HepG2 (cell line): ENCODE results near the gene KIF21B. TPM values are rescaled to one million over a fixed set of nuclear protein-coding genes. Genes with fewer than 3 reads are reported as not detected.

Source experiments
- ATAC-seq: fragments of 200-7000 bp; cut with Tn5 transposase; 3 replicates; pipeline ENCODE4 v1.9.1; 2020; ENCODE audit warnings: mild to moderate bottlenecking, moderate library complexity
- BruUV-seq: library from RNA; stranded (reverse); fragments of 400-500 nt; replicated peaks from 2 replicates; lab custom pipeline; 2021; lab: Mats Ljungman, UMichigan
- CTCF ChIA-PET: fragments of 300-600 bp; formaldehyde crosslinking; extraction: SDS; loops from one replicate; lab custom pipeline; 2021; ENCODE audit warnings: low total read pairs, inconsistent platforms, low intra/inter-chr PET ratio; lab: Yijun Ruan, JAX
- POLR2A ChIA-PET: fragments of 350-600 bp; sonication (Branson Sonifier 250); formaldehyde crosslinking; loops from one replicate; lab custom pipeline; 2020; ENCODE audit warnings: antibody characterized with exemption, inconsistent platforms; lab: Yijun Ruan, JAX
- DNase-seq: peaks from one replicate; pipeline ENCODE4 v3.0.0-alpha.2; 2015; ENCODE audit warnings: low spot score
- FAIRE-seq: peaks from 3 replicates; lab custom pipeline; 2011; peaks lifted over from hg19 to GRCh38; lab: Jason Lieb, UNC
- H2AFZ ChIP-seq: one replicate; pipeline ENCODE4 v1.6.1; 2011; ENCODE audit warnings: low read length, inconsistent platforms
- H3K27ac ChIP-seq: fragments of 300-600 bp; 3 replicates; pipeline ENCODE4 v1.8.0; 2011; ENCODE audit warnings: mixed run types, mild to moderate bottlenecking, mixed read lengths, low read length, inconsistent platforms; ENCODE audit not compliant: insufficient read depth; ENCODE audit errors: extremely low read length
- H3K27me3 ChIP-seq, 2 experiments: fragments of 200-600 bp in 1 of 2; 2 replicates in 1 of 2; 3 replicates in 1 of 2; pipeline versions ENCODE4 v1.6.0 to v1.8.0; 2011; ENCODE audit warnings: low read length in 2 of 2, mild to moderate bottlenecking in 2 of 2, moderate library complexity in 2 of 2, inconsistent platforms in 1 of 2; ENCODE audit not compliant: insufficient read depth in 2 of 2, control insufficient read depth in 1 of 2
- H3K36me3 ChIP-seq, 2 experiments: fragments of 200-600 bp in 1 of 2; replicated peaks in 1 of 2; 2 replicates in 1 of 2; 3 replicates in 1 of 2; pipeline versions ENCODE4 v1.5.1 to v1.8.0; 2011; ENCODE audit warnings: low read length in 2 of 2, inconsistent platforms in 1 of 2; ENCODE audit not compliant: insufficient read depth in 2 of 2, control insufficient read depth in 1 of 2
- H3K4me1 ChIP-seq: 2 replicates; pipeline ENCODE4 v1.5.1; 2012; ENCODE audit warnings: low read length, inconsistent platforms; ENCODE audit not compliant: insufficient read depth
- H3K4me2 ChIP-seq: 2 replicates; pipeline ENCODE4 v1.6.0; 2011; ENCODE audit warnings: low read depth, low read length, inconsistent platforms
- H3K4me3 ChIP-seq, 3 experiments: fragments of 200-600 bp in 1 of 3; sonication (generic), shearing (Covaris generic) in 1 of 3; replicated peaks in 1 of 3; 2 replicates each; pipeline ENCODE4 v1.5.1; 2011 to 2016; ENCODE audit warnings: low read length in 3 of 3, inconsistent platforms in 2 of 3, low read depth in 2 of 3, mild to moderate bottlenecking in 2 of 3, control low read depth in 1 of 3, mixed read lengths in 1 of 3; ENCODE audit not compliant: insufficient read depth in 1 of 3
- H3K79me2 ChIP-seq: one replicate; pipeline ENCODE4 v1.6.1; 2011; ENCODE audit warnings: low read length, inconsistent platforms; ENCODE audit not compliant: insufficient read depth
- H3K9ac ChIP-seq: 2 replicates; pipeline ENCODE4 v1.6.0; 2011; ENCODE audit warnings: mild to moderate bottlenecking, low read depth, low read length, inconsistent platforms; ENCODE audit not compliant: insufficient read depth
- H3K9me3 ChIP-seq: 2 replicates; pipeline ENCODE4 v1.5.1; 2012; ENCODE audit warnings: mild to moderate bottlenecking, low read length
- H4K20me1 ChIP-seq: 2 replicates; pipeline ENCODE4 v1.6.0; 2011; ENCODE audit warnings: inconsistent platforms, mild to moderate bottlenecking, low read length, moderate library complexity; ENCODE audit not compliant: insufficient read depth
- MBD4 ChIP-seq: IDR thresholded peaks from 2 replicates; pipeline ENCODE4 v1.6.1; 2012; ENCODE audit warnings: low read length, inconsistent platforms, borderline replicate concordance
- NFKBIZ ChIP-seq: IDR thresholded peaks from 2 replicates; pipeline ENCODE4 v1.6.1; 2018; ENCODE audit warnings: missing genetic modification reagents, missing compliant biosample characterization
- NR2F2 ChIP-seq: IDR thresholded peaks from 2 replicates; pipeline ENCODE4 v1.6.1; 2012; ENCODE audit warnings: low read depth, inconsistent platforms, borderline replicate concordance
- RFX5 ChIP-seq: IDR thresholded peaks from 2 replicates; pipeline ENCODE4 v1.6.1; 2011; ENCODE audit warnings: low read depth, low read length, improper control_type of control experiment
- TCF12 ChIP-seq, 2 experiments: fragments of 450-650 bp in 1 of 2; sonication (generic) in 1 of 2; formaldehyde crosslinking in 1 of 2; IDR thresholded peaks; 2 replicates each; pipeline versions ENCODE4 v1.6.1 to v1.8.0; 2017 to 2022; ENCODE audit warnings: antibody characterized with exemption in 1 of 2, mild to moderate bottlenecking in 1 of 2, missing genetic modification reagents in 1 of 2, moderate library complexity in 1 of 2
- TCF7 ChIP-seq: sonication (generic); IDR thresholded peaks from 2 replicates; pipeline ENCODE4 v1.6.1; 2016; ENCODE audit warnings: antibody characterized with exemption, low read depth
- TIGD3 ChIP-seq: sonication (generic); formaldehyde crosslinking; IDR thresholded peaks from 2 replicates; pipeline ENCODE4 v1.5.1; 2020; ENCODE audit warnings: mild to moderate bottlenecking, missing genetic modification reagents, borderline replicate concordance
- ZBTB49 ChIP-seq: sonication (generic); formaldehyde crosslinking; IDR thresholded peaks from 2 replicates; pipeline ENCODE4 v1.4.0; 2020; ENCODE audit warnings: missing genetic modification reagents, borderline replicate concordance
- ZNF260 ChIP-seq: sonication (generic); formaldehyde crosslinking; IDR thresholded peaks from 2 replicates; pipeline ENCODE4 v1.4.0; 2020; ENCODE audit warnings: missing genetic modification reagents, low read depth, mild to moderate bottlenecking, borderline replicate concordance
- ZNF510 ChIP-seq: sonication (generic); formaldehyde crosslinking; IDR thresholded peaks from 2 replicates; pipeline ENCODE4 v1.4.0; 2020; ENCODE audit warnings: low read depth, mild to moderate bottlenecking, missing genetic modification reagents
- ZNF547 ChIP-seq: sonication (generic); formaldehyde crosslinking; IDR thresholded peaks from 2 replicates; pipeline ENCODE4 v1.5.1; 2020; ENCODE audit warnings: mild to moderate bottlenecking, missing genetic modification reagents
- WGBS: methylation state at CpG from one replicate; pipeline ENCODE4 v1.1.6; 2017; ENCODE audit warnings: low lambda C conversion rate; 5-methylcytosine and 5-hydroxymethylcytosine counted together
- in situ Hi-C: cut with HindIII; loops from 2 replicates; pipeline ENCODE4 v1.10.0; 2017; ENCODE audit warnings: low pct_unique_long_range_greater_than_20kb; ENCODE audit not compliant: extremely low pct_ligation_motif_present
- intact Hi-C: fragments of 100-400 bp; cut with micrococcal nuclease; formaldehyde crosslinking; loops from one replicate; pipeline ENCODE4 v1.10.0; 2022; ENCODE audit not compliant: unreplicated experiment
- polyA plus RNA-seq, 8 experiments: library from polyadenylated mRNA; depleted of rRNA in 3 of 8; stranded (reverse) in 7 of 8; unstranded in 1 of 8; fragments of >200 nt; fragmentation: Illumina TruSeq in 4 of 8; extraction: Trizol in 4 of 8; gene quantifications; 2 replicates each; pipeline versions ENCODE4 v1.2.1 to v1.2.3, GENCODE V29; 2011 to 2016; ENCODE audit warnings: low read depth in 4 of 8, missing spikeins in 1 of 8, mixed read lengths in 1 of 8; ENCODE audit not compliant: insufficient read depth in 1 of 8
- total RNA-seq, 5 experiments: library from RNA; depleted of rRNA; stranded (reverse); fragments of >200 nt; fragmentation: Illumina TruSeq; extraction: Trizol; gene quantifications; 2 replicates each; pipeline ENCODE4 v1.2.3, GENCODE V29; 2016; ENCODE audit warnings: low read depth in 1 of 5

The KIF21B gene
- total and polyA plus RNA-seq, 2 of the 13 experiments (the other 11 are each of a cell fraction or from before 2014, with no cell fraction given), result 0.17 to 0.20 TPM

GRCh38 chr1:201007481-201007880 lies 16.0 kb downstream of the KIF21B start (continued):
- TF ChIP-seq NR2F2, result no peak

- Histone ChIP-seq H2AFZ (no peak overlapping the region), H3K36me3 (no peaks in the 10 kb centered on the region), H3K79me2 (no peaks in the 10 kb centered on the region), H3K9me3 (no peaks in the 10 kb centered on the region), H3K9ac (no peak overlapping the region), H4K20me1 (no peaks in the 10 kb centered on the region), H3K4me2 (no peak overlapping the region), H3K4me1 (no peaks in the 10 kb centered on the region), H3K4me3 (no peak overlapping the region), H3K27me3 (no peaks in the 10 kb centered on the region), H3K27ac (no peak overlapping the region)
- WGBS, result 0% methylated on average over 2 of the region's 2 CpGs
- no TSS peak for BruUV-seq
- ATAC-seq, result no peak
- in situ Hi-C loops (no loop called here), intact Hi-C loops (no loop called here)
- POLR2A ChIA-PET, result no interaction called here
- CTCF ChIA-PET, result no interaction called here
- no peak for FAIRE-seq
- no peak for DNase-seq
- TF ChIP-seq MBD4 (no peak), ZNF547 (CRISPR knock-in tag) (no peak), ZBTB49 (CRISPR knock-in tag) (no peak), ZNF510 (no peak), ZNF260 (no peak), TCF12 (IDR thresholded peaks at IDR 0.05) (no peak), TCF12 (CRISPR knock-in tag; IDR thresholded peaks at IDR 0.05) (no peak), RFX5 (no peak), NFKBIZ (no peak), TIGD3 (CRISPR knock-in tag) (no peak), TCF7 (no peak)
Measured at GRCh38 chr1:201006450-201006849, 17.1 kb downstream of the KIF21B start.
